ENCODE data around the gene AGBL3.

DNA sequence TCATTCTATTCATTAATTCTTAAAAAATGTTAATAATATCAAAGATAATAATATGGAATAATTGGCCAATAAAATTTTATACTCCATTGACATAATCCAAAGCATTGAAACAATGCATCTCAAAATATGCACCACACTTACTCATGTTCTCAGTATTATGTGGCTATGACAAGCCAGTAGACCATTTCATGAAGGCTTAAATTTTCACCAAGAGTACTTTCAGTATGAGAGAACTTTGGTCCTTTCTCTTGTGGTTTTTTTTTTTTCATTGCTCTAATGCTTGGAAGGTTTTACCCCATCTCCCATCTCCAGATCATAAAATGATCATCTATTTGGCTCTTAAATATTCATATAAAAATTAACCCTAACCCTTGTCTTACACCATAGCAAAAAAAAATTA is 116.1 kb downstream of the AGBL3 start:
- no peak for TF ChIP-seq POLR2A (IDR thresholded peaks at IDR 0.05; ENCODE audit: low read length)
- TF ChIP-seq GATA1 (IDR thresholded peaks at IDR 0.05; ENCODE audit: low read depth, low read length), result no peak
